Measurements from ENCODE around the gene MOB3C.

MOB3C gene

DNA sequence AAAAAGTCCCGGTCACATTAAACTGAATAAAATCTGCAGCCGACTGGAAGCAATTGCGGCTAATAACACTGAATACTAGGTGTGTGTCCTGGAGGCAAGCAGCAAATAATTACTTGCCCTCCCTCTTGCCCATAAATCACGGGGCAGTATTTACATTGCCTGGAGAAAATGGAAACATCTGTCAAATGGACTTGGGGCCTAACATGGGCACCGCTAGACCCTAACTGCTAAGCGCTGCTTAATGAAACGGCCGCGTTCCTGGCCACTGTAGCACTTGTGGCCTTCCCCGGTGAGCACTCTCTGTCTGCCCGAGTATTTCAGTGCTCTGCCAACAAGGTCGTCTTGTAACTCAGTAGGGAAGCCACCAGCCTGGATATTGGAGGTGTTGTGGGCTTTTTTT is 41.3 kb downstream of the MOB3C start:
- no peak overlapping the region for H3K27ac ChIP-seq (ENCODE audit: low read depth, low read length)
- H3K79me2 ChIP-seq (ENCODE audit: insufficient read depth, low read length) = no peaks in the 10 kb centered on the region
- no peaks in the 10 kb centered on the region for H3K27me3 ChIP-seq (ENCODE audit: low read length)
- no peak overlapping the region for H3K4me2 ChIP-seq (ENCODE audit: low read depth, low read length, poor library complexity, severe bottlenecking)
- no peaks in the 10 kb centered on the region for H3F3A ChIP-seq (ENCODE audit: insufficient read depth)
- no peak overlapping the region for H2AFZ ChIP-seq (ENCODE audit: low read depth, low read length, severe bottlenecking)
- H3K9me3 ChIP-seq (ENCODE audit: insufficient read depth, low read length) = no peaks in the 10 kb centered on the region
- no peak overlapping the region for H3K9ac ChIP-seq (ENCODE audit: low read length)
- TF ChIP-seq EZH2phosphoT487 (conservative IDR thresholded peaks at IDR 0.05; ENCODE audit: low read length) = no peak
- TF ChIP-seq, protein P1, sequence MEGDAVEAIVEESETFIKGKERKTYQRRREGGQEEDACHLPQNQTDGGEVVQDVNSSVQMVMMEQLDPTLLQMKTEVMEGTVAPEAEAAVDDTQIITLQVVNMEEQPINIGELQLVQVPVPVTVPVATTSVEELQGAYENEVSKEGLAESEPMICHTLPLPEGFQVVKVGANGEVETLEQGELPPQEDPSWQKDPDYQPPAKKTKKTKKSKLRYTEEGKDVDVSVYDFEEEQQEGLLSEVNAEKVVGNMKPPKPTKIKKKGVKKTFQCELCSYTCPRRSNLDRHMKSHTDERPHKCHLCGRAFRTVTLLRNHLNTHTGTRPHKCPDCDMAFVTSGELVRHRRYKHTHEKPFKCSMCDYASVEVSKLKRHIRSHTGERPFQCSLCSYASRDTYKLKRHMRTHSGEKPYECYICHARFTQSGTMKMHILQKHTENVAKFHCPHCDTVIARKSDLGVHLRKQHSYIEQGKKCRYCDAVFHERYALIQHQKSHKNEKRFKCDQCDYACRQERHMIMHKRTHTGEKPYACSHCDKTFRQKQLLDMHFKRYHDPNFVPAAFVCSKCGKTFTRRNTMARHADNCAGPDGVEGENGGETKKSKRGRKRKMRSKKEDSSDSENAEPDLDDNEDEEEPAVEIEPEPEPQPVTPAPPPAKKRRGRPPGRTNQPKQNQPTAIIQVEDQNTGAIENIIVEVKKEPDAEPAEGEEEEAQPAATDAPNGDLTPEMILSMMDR (IDR thresholded peaks at IDR 0.05; ENCODE audit: insufficient read depth, low read length, poor library complexity, severe bottlenecking) = no peak
- no peaks in the 10 kb centered on the region for H4K20me1 ChIP-seq (ENCODE audit: low read depth, low read length)
- H3K36me3 ChIP-seq (ENCODE audit: low read length) = no peaks in the 10 kb centered on the region
- no peaks in the 10 kb centered on the region for H3K9me2 ChIP-seq (replicated peaks; ENCODE audit: insufficient read depth, low read length)
- H3K4me3 ChIP-seq (ENCODE audit: insufficient read depth, low read length, poor library complexity, severe bottlenecking) = no peak overlapping the region

DNA sequence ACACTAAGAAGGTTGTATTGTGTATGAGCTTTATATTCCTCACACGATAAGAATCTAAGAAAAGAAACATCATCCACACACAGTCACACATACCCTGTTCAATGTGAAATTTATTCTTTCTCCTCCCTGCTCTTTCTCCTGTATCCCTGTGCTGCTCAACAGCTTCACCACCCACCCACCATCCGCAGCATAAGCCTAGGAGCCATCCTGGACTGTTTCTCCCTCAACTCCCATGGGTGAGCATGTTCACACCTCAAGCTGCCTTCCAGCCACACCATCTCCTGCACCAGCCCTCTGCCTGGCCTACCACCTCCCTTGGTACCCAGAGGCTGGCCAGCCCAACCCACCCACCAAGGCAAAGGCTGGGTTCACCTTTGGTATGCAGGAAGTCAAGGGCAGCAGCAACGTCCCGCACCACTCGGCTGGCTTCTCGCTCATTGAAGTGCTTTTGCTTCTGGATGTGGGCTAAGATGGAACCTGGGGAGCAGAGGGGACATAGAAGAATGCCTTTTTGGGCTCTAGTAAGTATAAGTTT is 44.9 kb downstream of the MOB3C start:
- Histone ChIP-seq H3F3A (ENCODE audit: insufficient read depth) (no peaks in the 10 kb centered on the region), H3K9me3 (ENCODE audit: insufficient read depth, low read length) (no peaks in the 10 kb centered on the region), H3K27ac (ENCODE audit: low read depth, low read length) (no peak overlapping the region), H3K9me2 (replicated peaks; ENCODE audit: insufficient read depth, low read length) (no peaks in the 10 kb centered on the region), H3K4me2 (ENCODE audit: low read depth, low read length, poor library complexity, severe bottlenecking) (no peak overlapping the region), H2AFZ (ENCODE audit: low read depth, low read length, severe bottlenecking) (no peak overlapping the region), H3K36me3 (ENCODE audit: low read length) (no peaks in the 10 kb centered on the region), H3K79me2 (ENCODE audit: insufficient read depth, low read length) (no peaks in the 10 kb centered on the region), H3K9ac (ENCODE audit: low read length) (no peak overlapping the region), H3K27me3 (ENCODE audit: low read length) (no peaks in the 10 kb centered on the region), H3K4me3 (ENCODE audit: insufficient read depth, low read length, poor library complexity, severe bottlenecking) (no peak overlapping the region), H4K20me1 (ENCODE audit: low read depth, low read length) (no peaks in the 10 kb centered on the region)
- TF ChIP-seq, protein P1 (IDR thresholded peaks at IDR 0.05; ENCODE audit: insufficient read depth, low read length, poor library complexity, severe bottlenecking) = no peak
- TF ChIP-seq EZH2phosphoT487 (conservative IDR thresholded peaks at IDR 0.05; ENCODE audit: low read length) = no peak

DNA sequence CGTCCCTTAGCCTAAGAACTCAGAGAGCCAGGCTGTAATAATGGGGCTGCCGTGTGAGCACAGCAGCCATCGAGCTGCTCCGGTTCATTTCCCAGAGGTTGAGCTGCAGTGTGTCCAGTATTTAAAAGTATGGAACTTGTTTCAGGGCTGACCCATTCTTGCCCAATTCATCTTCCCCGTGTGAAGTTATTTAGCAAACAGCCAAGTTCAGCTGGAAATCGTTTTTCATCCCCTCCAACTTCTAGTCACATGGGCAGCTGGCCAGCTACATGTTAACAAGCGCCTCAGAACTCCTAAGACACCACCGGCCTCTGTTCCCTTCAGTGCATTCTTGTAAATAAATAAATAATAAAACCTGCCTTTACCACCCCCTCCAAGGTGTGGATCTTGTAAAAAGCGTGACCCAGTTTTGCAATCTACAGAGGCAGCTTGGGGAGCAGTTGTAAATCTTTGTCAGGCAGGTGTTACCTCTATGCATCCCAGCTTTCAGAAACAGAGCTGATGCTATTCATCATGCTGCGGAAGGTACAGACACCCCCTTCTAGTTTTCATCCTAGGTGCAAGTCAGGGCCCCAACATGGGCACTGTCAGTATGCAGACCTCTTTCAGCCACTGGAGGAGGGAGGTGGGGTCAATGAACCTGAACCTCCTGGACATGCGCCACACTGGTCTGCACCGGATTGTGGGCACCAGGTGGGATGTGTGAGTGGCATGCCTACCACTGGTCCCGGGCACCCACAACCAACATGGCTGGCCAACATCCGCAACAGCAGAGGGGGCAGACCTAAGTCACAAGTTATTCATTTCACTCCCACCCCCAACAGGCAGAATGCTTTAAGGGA is 46.5 kb downstream of the MOB3C start:
- Histone ChIP-seq H3K9ac (ENCODE audit: low read length) (no peak overlapping the region), H3K4me3 (ENCODE audit: insufficient read depth, low read length, poor library complexity, severe bottlenecking) (no peak overlapping the region), H3K79me2 (ENCODE audit: insufficient read depth, low read length) (no peaks in the 10 kb centered on the region), H3K9me2 (replicated peaks; ENCODE audit: insufficient read depth, low read length) (no peaks in the 10 kb centered on the region), H3K27me3 (ENCODE audit: low read length) (no peaks in the 10 kb centered on the region), H3K9me3 (ENCODE audit: insufficient read depth, low read length) (no peaks in the 10 kb centered on the region), H3K36me3 (ENCODE audit: low read length) (no peaks in the 10 kb centered on the region), H3F3A (ENCODE audit: insufficient read depth) (no peaks in the 10 kb centered on the region), H3K27ac (ENCODE audit: low read depth, low read length) (no peak overlapping the region), H2AFZ (ENCODE audit: low read depth, low read length, severe bottlenecking) (no peak overlapping the region), H3K4me2 (ENCODE audit: low read depth, low read length, poor library complexity, severe bottlenecking) (no peak overlapping the region), H4K20me1 (ENCODE audit: low read depth, low read length) (no peaks in the 10 kb centered on the region)
- TF ChIP-seq EZH2phosphoT487 (conservative IDR thresholded peaks at IDR 0.05; ENCODE audit: low read length) = no peak
- TF ChIP-seq, protein P1 (IDR thresholded peaks at IDR 0.05; ENCODE audit: insufficient read depth, low read length, poor library complexity, severe bottlenecking) = no peak

Data from SU-DHL-6 (cell line).